Activated CD8-positive, alpha-beta memory T cell treated with anti-CD3 and anti-CD28 coated beads for 4 hours (primary cell): ENCODE measurements around the gene TRIM5.
"Not testable (repeated sequence)": the region's sequence is repeated elsewhere in the genome, so short reads cannot be mapped to it uniquely, and the experiment has no call there.

Experiments used
- DNase-seq, 2 donors: peaks; one replicate each; pipeline ENCODE4 v3.0.0-alpha.2; 2020; ENCODE audit warnings: low read depth in 2 of 2

The TRIM5 gene, protein sequence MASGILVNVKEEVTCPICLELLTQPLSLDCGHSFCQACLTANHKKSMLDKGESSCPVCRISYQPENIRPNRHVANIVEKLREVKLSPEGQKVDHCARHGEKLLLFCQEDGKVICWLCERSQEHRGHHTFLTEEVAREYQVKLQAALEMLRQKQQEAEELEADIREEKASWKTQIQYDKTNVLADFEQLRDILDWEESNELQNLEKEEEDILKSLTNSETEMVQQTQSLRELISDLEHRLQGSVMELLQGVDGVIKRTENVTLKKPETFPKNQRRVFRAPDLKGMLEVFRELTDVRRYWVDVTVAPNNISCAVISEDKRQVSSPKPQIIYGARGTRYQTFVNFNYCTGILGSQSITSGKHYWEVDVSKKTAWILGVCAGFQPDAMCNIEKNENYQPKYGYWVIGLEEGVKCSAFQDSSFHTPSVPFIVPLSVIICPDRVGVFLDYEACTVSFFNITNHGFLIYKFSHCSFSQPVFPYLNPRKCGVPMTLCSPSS

DNA sequence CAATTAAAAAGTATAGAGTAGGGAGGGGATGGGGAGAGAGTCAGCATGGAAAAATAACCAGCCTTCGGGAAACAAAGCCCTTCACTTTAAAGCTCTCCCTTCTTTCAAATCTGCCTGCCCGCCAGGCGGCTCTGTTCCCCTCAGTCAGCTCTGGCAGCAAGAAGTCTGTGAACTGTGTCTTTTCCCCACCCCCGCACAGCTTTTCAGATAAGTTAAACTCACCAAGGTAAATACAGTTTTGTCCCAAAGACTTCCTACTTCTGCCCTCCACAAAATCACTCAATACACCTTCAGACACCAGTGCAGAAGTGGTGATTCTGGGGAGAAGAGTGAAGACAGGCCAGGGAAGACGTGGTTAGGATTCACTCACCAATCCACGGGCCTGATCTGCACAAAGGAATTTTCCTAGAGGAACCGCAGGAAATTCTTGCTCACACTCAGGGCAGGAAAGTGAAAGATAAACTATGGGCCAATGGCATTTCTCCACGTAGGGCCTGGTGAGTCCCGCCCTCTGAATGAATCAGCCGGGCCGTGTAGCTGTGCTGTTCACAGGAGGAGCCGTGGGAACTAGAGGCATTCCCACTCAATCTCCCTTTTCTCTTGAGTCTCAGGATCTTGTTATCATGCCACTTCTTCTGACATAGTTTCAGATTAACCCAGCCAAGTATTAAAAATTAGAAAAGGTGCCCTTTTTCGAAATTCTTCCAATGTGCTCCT lies at the start of gene TRIM5:
TSS of gene TRIM5 (minus strand) at position 429 of the 717 bp plus-strand sequence. CDS start 4,897 bp downstream, outside the sequence.
- DNase-seq: peak; percentile 65 to 75

DNA sequence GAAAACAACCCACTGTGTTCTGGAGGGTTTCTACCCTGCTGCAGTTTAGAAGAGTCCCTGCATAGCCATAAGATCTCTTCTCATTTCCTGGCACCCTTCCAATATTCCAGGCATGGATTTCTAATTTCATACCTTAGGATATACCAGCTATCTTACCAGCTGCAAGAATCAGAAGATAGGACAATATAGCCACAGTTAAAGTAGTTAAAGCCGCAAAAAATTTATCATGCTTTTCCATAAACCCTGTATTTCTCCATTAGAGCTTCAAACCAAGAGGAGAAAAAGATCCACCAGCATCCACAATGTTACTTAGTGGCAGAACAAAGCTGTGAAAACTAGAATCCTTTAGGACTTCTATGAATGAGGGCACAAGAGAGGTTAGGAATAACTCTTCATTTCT lies 42.8 kb upstream of the TRIM5 start:
- no peak for DNase-seq

DNA sequence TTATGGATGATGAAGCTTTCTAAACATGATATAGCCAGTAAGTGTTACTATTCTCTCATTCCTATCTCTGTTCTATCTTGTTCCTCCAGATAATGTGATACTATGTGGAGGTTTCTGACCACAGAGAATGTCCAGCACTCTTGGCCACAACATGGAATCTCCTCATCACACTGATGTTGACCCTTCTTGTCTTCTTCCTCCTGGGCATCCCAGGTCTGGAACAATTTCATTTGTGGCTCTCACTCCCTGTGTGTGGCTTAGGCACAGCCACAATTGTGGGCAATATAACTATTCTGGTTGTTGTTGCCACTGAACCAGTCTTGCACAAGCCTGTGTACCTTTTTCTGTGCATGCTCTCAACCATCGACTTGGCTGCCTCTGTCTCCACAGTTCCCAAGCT lies 41.5 kb upstream of the TRIM5 start:
- DNase-seq: no peak

DNA sequence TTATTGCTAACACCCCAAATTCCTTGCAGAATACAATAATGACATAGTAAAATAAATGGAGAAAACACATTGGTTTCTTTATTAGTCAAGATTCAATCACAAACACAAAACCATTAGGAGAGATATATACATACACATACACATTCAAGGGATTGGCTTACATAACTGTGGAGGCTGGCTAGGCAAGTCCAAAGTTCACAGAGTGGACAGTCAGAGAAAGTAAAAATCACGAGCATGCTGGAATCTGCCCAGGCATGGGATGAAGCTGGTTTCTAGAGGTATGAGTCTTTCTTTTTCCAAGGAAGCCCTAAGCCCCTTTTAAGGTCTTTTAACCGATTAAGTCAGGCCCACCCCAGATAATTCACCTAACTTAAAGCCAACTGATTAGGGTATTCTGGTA lies 37.7 kb upstream of the TRIM5 start:
- DNase-seq: no peak

DNA sequence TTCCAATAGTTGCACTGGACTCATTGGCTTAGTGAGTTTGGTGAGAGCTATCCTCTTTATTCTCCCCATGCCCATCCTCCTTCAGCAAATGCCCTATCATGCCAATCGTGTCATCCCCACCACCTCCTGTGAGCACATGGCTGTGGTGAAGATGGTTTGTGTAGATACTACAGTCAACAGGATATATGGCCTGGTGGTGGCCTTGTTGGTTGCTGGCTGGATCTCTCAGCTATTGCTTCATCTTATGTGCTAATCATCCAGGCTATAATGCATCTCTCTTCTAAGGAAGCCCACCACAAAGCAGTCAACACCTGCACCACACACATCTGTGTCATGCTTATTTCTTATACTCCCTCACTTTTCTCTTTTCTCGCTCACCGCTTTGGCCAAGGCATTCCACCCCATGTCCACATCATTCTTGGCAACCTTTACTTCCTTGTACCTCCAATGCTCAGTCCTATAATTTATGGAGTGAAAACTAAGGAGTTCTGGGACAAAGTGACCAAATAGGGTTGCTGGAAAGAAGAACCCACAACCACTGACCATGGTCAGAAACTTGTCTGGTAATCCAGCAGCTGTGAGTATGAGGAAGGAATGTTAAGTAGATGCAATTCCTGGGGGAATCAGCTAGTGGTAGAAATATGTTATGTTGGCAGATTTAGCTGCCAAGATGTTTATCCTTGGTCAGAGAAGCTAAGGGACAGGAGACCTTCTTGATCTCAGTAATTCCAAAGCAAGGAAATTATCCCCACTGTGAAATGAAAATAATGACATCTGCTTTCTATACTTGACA lies 35.0 kb upstream of the TRIM5 start:
- DNase-seq: no peak

DNA sequence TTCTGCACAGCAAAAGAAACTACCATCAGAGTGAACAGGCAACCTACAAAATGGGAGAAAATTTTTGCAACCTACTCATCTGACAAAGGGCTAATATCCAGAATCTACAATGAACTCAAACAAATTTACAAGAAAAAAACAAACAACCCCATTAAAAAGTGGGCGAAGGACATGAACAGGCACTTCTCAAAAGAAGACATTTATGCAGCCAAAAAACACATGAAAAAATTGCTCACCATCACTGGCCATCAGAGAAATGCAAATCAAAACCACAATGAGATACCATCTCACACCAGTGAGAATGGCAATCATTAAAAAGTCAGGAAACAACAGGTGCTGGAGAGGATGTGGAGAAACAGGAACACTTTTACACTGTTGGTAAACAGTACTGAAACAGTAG lies 31.6 kb upstream of the TRIM5 start:
- DNase-seq: not testable (repeated sequence)

DNA sequence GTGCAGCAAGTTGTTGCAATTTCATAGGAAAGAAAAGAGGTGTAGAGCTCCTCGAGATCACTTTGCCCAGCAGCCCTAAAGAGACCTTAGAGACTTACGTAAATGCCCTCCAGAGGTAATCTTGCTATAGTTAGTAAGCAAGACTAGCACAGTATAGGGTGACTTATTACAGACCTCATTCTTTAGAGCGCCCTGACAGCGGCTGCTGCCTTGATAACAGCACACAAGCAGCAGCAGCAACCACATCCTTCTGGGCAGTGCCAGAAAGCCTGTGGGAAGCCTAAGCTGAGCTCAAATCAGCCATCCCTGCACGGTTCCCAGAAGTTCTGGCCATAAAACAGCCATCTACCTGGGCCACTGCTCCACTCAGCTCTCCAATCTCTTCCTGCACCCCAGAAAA lies 28.8 kb upstream of the TRIM5 start:
- DNase-seq: no peak

DNA sequence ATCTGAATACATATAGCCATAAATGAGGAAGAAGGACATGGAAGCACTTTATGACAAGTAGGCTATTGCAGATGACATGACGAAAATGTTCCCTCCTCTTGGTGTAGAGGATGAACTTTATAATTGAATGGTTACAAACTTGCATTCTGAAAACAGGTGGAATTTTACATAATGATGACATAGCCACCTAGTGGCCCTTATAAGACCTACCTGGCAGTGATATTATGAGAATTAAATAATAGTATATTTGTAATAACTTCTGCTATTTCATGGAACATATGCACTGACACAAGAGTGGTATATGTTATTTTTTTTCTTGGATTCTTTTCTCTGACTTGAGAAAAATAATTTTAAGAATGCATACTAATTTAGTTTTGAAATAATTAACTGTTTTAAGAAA lies 27.6 kb upstream of the TRIM5 start:
- no peak for DNase-seq

DNA sequence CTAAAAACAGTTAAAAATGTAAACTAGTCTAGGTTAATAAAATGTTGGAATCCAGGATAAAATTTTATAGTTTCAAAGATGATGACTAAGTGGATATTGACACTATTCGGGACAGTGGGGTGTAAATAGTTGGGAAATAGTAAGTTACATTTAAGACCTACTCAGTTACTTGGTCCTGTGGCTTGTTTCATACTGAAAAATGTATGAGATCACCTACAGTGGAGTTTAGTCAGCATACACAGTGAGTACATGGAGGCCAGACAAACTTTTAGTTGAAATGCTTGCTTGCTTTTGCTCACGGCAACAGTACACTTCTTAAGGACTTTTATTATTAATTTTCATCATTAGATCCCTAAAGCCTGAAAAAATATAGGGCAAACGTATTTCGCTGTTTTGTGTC lies 20.8 kb upstream of the TRIM5 start:
- no peak for DNase-seq

DNA sequence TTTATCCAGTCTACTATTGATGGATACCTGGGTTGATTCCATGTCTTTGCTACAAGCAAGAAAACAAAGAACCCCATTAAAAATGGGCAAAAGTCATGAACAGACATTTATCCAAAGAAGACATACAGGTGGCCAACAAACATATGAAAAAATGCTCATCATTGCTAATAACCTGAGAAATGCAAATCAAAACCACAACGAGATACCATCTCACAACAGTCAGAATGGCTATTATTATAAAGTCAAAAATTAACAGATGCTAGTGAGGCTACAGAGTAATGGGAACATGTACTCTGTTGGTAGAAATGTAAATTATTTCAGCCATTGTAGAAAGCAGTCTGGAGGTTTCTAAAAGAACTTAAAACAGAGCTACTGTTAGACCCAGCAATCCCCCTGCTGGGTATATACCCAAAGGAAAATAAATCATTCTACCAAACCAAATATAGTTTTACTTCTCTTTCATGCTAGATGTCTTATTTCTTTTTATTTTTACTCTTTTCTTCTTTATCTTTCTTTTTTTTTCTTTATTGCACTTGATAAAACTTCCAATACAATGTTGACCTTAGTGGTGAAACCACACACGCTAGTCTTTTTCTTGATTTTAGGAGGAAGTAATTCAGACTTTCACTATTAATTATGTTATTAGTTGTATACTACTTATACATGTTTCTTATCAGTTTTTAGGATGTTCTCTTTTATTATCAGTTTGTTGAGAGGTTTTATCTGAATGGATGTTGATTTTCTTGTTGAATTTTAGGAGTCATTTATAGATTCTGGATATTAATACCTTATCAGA lies 19.1 kb upstream of the TRIM5 start:
- no peak for DNase-seq

DNA sequence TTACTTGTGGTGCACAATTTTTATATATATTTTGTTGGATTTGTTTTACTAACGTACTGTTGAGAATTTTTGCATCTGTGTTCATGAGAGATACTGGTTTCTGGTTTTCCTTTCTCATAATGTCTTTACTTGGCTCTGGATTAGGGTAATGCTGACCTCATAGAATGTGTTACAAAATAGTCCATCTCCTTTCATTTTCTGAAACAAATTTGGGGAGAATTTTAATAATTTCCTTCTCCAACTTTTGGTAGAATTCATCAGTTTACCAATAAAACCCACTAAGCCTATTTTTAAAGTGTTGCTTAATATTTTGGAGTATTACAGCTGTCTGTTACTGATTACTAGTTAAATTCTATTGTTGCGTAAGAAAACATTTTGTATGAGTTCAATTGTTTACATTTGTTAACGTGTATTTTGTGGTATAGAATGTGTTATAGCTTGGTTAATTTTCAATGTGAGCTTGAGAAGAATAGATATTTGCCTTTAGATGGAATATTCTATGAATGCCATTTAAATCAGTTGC lies 16.2 kb upstream of the TRIM5 start:
- DNase-seq: no peak

DNA sequence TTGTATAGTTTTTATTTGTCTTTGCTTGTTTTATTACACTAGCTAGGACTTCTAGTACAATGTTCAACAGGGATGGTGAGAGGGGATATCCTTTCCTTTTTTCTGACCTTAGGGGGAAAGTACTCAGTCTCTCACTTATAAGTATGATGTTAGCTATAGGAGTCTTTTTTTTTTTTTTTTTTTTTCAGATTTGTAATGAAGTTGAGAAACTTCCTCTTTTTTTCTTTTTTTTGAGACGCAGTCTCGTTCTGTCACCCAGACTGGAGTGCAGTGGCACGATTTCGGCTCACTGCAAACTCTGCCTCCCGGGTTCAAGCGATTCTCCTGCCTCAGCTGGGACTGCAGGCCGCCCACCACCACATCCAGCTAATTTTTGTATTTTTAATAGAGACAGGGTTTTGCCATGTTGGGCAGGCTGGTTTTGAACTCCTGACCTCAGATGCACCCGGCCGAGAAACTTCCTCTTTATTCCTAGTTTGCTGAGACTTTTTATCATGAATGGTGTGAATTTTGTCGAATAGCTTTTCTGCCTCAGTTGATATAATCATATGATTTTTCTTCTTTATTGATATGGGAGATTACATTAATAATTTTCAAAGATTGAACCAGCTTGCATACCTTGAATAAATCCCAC lies 15.7 kb upstream of the TRIM5 start:
- no peak for DNase-seq

DNA sequence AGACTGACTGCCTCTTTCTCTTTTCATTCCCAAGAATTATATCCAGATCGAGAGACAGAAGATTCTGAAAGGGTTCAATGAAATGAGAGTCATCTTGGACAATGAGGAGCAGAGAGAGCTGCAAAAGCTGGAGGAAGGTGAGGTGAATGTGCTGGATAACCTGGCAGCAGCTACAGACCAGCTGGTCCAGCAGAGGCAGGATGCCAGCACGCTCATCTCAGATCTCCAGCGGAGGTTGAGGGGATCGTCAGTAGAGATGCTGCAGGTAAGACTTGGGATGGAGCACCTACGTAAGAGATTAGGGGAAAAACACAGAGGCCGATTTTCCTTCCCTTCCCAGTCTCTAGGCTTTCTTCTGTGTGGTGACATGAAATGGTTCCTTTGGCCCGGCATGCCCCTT lies 13.4 kb upstream of the TRIM5 start:
- DNase-seq: no peak

DNA sequence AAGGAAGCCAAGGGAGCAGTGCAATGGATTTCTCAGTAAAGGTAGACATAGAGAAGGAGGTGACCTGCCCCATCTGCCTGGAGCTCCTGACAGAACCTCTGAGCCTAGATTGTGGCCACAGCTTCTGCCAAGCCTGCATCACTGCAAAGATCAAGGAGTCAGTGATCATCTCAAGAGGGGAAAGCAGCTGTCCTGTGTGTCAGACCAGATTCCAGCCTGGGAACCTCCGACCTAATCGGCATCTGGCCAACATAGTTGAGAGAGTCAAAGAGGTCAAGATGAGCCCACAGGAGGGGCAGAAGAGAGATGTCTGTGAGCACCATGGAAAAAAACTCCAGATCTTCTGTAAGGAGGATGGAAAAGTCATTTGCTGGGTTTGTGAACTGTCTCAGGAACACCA lies 11.3 kb upstream of the TRIM5 start:
- no peak for DNase-seq

DNA sequence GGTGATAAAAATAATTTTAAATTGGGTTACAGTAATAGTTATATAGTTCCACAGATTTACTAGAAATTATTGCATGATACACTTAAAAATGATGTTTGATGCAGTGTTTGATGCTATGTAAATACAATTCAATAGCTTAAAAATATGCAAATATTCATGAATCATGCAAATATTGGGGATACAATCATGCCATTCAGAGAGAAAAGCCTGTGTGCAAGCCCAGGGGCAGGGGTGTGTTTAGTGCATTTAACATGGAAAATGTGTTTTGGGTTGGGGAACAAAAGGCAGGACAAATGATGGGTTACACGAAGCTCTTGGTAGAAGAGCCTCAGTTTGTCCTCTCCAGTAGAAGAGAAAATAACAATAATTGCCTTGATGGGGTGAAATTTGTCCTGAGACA lies 10.7 kb upstream of the TRIM5 start:
- no peak for DNase-seq

DNA sequence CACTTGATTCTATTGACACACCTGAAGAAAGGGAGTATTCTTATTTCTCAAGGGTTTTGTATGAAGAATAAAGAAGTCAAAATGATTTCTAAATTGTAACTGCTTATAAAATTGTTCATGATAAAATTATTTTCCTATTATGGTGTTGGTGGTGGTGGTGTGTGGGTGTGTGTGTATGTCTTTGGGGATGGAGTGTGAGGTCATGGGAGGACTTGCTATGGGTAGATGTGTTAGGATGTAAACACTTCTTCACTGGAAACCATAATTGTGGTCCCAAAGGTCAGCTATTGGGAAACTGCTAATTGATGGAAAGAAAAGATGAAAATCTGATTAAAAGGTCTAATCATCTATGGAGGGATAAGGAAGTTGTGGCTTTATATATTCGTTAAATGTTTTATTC lies 9.8 kb upstream of the TRIM5 start:
- DNase-seq: no peak

DNA sequence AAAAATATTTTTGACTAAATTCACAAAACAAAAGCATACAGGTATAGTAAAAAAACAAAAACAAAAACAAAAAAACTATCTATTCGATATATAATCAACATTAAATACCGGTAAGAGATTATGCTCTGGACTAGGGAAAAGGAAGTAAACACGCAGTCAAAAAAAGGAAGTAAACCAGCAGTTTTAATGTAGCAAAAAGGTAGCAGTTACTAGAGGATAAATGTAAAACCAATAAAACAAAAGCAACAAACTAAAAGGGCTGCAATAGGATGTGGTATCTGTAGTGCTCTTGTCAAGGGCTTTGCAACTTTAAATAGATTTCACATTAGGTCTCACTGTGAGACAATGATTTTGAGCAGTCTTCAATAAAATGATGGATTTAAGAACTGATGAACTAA lies 7.1 kb upstream of the TRIM5 start:
- DNase-seq: no peak

DNA sequence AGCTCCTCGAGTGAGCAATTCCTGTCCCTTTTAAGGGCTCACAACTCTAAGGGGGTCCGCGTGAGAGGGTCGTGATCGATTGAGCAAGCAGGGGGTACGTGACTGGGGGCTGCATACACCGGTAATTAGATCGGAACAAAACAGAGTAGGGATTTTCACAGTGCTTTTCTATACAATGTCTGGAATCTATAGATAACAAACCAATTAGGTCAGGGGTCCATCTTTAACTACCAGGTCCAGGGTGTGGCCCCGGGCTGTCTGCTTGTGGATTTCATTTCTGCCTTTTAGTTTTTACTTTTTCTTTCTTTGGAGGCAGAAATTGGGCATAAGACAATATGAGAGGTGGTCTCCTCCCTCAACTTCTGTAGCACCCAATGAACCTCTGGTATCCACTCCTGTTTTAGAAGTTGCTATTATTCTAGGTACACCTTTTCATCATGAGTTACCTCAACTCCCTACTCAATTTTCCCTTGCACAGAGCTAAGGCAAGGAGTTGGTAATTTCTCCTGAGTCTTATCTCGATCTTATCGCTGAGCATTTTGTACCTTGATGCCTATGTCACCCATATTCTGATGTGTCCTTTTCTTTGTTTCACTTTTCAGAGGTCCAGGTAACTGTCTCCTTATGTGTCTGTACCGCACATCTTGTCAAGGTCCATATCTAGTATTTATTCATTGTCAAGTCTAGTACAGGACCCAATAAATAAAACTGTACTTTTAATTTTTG lies 6.5 kb upstream of the TRIM5 start:
- DNase-seq: not testable (repeated sequence)

DNA sequence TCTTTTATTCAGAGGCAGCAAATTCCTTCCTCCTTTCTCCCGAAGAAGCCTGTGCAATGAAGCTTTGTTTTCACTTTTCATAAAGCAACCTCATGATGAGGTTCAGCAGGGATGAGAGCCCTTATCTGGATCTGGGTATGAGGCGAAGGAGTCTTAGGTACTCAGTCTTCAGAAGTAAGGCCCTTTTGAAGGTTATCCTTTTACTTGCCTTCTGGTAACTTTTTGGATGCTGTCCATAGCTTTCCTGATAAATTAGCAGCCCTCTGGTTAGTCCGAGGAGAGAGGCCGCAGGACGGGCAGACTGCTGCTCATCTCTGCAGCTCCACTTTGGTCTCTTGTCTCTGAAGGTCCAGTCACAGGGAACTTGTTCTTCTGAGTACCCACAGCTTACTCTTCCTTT lies 5.9 kb upstream of the TRIM5 start:
- no peak for DNase-seq

DNA sequence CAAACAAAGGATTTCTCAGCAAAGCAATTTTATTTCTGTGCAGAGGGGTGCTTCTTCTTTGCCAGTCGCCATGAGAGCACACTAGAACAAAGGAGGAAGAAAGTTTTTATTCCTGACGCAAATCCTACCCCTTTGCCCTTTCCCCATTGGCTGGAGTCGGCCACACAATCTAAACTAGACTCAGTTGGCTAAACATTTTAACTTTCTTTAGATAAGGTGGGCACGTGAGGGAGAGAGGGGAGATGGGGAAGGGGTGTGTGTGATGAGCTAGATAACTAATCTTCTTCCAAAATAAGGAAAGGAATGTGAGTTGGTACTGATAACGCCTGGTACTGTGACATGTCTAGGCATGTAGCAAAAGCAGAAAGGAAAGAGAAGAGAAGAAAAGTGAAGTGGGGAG lies 5.3 kb upstream of the TRIM5 start:
- DNase-seq: no peak
